ENCODE results near the gene KLKB1. TPM values are rescaled to one million over a fixed set of nuclear protein-coding genes. Genes with fewer than 3 reads are reported as not detected.

Gene KLKB1
- total RNA-seq, 1 experiment from 2014 or later, result 0.10 TPM

DNA sequence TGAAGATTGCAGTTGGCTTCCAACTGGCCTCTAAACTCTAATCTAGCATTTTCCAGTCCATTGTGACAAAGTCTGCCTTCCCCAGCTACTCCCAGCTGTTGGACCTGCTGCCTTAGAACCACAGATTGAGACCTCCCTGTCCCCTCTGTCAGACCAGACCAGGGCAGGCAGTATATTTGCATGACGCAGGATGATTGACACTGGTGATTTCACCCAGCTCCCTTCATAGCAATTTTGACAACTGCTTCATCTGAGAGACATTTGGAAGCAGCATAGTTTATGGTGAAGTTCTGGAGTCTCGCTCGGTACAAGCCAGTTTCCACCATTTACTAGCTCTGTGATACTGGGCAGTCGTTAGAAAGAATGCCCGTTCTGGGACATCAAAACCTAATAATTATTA is 33.5 kb upstream of the KLKB1 start:
- no peaks in the 10 kb centered on the region for H4K20me1 ChIP-seq (ENCODE audit: insufficient read depth)
- H3K4me1 ChIP-seq (ENCODE audit: control insufficient read depth in 1 of 2, insufficient read depth in 2 of 2, low read length in 2 of 2), result peaks cover 7 to 14% of the 10 kb centered on the region in 2 experiments; a peak in 3 of 4 replicates
- H3K9me3 ChIP-seq (ENCODE audit: control insufficient read depth in 1 of 2, insufficient read depth in 1 of 2, low read depth in 1 of 2, low read length in 2 of 2), result no peaks in the 10 kb centered on the region
- H3K9ac ChIP-seq (ENCODE audit: low read length), result no peak overlapping the region
- no peaks in the 10 kb centered on the region for H3K27me3 ChIP-seq (ENCODE audit: insufficient read depth, low read length)
- ChIA-PET CTCF (no interaction called here), RAD21 (ENCODE audit: low non-redundant PET in 1 of 2, low total read pairs in 2 of 2, uncharacterized antibody in 2 of 2, unreplicated experiment in 2 of 2) (no interaction called here), POLR2A (no interaction called here)
- intact Hi-C loops (cut with micrococcal nuclease), result no loop called here
- ATAC-seq (no peak), DNase-seq (ENCODE audit: low read depth, low spot score) (no peak)
- no peaks in the 10 kb centered on the region for H3K36me3 ChIP-seq (ENCODE audit: control insufficient read depth in 1 of 2, insufficient read depth in 2 of 2, low read length in 2 of 2)
- no peak overlapping the region for H3K27ac ChIP-seq (ENCODE audit: low read depth, low read length)
- BruUV-seq (replicated peaks), result no TSS peak
- H3K4me2 ChIP-seq (ENCODE audit: low read length), result no peak overlapping the region
- peaks cover 7% of the 10 kb centered on the region for H3K79me2 ChIP-seq (ENCODE audit: insufficient read depth, low read length)
- no peak overlapping the region for H2AFZ ChIP-seq (ENCODE audit: low read depth, low read length, poor library complexity, severe bottlenecking)
- TF ChIP-seq ZNF274 (IDR thresholded peaks at IDR 0.05; ENCODE audit: low read depth, low read length) (no peak), POLR2A (IDR thresholded peaks at IDR 0.05; ENCODE audit: borderline replicate concordance, extremely low read depth, insufficient read depth, insufficient read length) (no peak), FOSL1 (IDR thresholded peaks at IDR 0.05; ENCODE audit: low read depth) (no peak), ELF1 (IDR thresholded peaks at IDR 0.05; ENCODE audit: borderline replicate concordance, low read depth) (no peak), CEBPB (IDR thresholded peaks at IDR 0.05; ENCODE audit: low read depth) (no peak), ZFX (IDR thresholded peaks at IDR 0.05) (no peak), EZH2 (IDR thresholded peaks at IDR 0.05) (no peak), POLR2AphosphoS5 (IDR thresholded peaks at IDR 0.05; ENCODE audit: low read depth, low read length) (no peak), YY1 (IDR thresholded peaks at IDR 0.05; ENCODE audit: extremely low read depth, insufficient replicate concordance, low read depth, low read length) (no peak), SIN3A (IDR thresholded peaks at IDR 0.05; ENCODE audit: low read depth) (no peak), SRF (IDR thresholded peaks at IDR 0.05; ENCODE audit: low read depth) (no peak), RAD21 (IDR thresholded peaks at IDR 0.05; ENCODE audit: low read depth) (no peak), EZH2phosphoT487 (IDR thresholded peaks at IDR 0.05; ENCODE audit: borderline replicate concordance) (no peak), TCF7L2 (IDR thresholded peaks at IDR 0.05; ENCODE audit: borderline replicate concordance, extremely low read depth, insufficient read depth, insufficient read length) (no peak), SP1 (IDR thresholded peaks at IDR 0.05; ENCODE audit: low read depth) (no peak)
- TF ChIP-seq, protein P1, sequence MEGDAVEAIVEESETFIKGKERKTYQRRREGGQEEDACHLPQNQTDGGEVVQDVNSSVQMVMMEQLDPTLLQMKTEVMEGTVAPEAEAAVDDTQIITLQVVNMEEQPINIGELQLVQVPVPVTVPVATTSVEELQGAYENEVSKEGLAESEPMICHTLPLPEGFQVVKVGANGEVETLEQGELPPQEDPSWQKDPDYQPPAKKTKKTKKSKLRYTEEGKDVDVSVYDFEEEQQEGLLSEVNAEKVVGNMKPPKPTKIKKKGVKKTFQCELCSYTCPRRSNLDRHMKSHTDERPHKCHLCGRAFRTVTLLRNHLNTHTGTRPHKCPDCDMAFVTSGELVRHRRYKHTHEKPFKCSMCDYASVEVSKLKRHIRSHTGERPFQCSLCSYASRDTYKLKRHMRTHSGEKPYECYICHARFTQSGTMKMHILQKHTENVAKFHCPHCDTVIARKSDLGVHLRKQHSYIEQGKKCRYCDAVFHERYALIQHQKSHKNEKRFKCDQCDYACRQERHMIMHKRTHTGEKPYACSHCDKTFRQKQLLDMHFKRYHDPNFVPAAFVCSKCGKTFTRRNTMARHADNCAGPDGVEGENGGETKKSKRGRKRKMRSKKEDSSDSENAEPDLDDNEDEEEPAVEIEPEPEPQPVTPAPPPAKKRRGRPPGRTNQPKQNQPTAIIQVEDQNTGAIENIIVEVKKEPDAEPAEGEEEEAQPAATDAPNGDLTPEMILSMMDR (IDR thresholded peaks at IDR 0.05 in 2 of 3, conservative IDR thresholded peaks at IDR 0.05 in 1 of 3; ENCODE audit: borderline replicate concordance in 1 of 3, insufficient read depth in 1 of 3, low read depth in 2 of 3, low read length in 2 of 3), result no peak
- TF ChIP-seq, protein P2, sequence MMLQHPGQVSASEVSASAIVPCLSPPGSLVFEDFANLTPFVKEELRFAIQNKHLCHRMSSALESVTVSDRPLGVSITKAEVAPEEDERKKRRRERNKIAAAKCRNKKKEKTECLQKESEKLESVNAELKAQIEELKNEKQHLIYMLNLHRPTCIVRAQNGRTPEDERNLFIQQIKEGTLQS (IDR thresholded peaks at IDR 0.05), result no peak
- TF ChIP-seq, protein P3, sequence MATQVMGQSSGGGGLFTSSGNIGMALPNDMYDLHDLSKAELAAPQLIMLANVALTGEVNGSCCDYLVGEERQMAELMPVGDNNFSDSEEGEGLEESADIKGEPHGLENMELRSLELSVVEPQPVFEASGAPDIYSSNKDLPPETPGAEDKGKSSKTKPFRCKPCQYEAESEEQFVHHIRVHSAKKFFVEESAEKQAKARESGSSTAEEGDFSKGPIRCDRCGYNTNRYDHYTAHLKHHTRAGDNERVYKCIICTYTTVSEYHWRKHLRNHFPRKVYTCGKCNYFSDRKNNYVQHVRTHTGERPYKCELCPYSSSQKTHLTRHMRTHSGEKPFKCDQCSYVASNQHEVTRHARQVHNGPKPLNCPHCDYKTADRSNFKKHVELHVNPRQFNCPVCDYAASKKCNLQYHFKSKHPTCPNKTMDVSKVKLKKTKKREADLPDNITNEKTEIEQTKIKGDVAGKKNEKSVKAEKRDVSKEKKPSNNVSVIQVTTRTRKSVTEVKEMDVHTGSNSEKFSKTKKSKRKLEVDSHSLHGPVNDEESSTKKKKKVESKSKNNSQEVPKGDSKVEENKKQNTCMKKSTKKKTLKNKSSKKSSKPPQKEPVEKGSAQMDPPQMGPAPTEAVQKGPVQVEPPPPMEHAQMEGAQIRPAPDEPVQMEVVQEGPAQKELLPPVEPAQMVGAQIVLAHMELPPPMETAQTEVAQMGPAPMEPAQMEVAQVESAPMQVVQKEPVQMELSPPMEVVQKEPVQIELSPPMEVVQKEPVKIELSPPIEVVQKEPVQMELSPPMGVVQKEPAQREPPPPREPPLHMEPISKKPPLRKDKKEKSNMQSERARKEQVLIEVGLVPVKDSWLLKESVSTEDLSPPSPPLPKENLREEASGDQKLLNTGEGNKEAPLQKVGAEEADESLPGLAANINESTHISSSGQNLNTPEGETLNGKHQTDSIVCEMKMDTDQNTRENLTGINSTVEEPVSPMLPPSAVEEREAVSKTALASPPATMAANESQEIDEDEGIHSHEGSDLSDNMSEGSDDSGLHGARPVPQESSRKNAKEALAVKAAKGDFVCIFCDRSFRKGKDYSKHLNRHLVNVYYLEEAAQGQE (IDR thresholded peaks at IDR 0.05; ENCODE audit: low read depth), result no peak
- TF ChIP-seq, protein P4, sequence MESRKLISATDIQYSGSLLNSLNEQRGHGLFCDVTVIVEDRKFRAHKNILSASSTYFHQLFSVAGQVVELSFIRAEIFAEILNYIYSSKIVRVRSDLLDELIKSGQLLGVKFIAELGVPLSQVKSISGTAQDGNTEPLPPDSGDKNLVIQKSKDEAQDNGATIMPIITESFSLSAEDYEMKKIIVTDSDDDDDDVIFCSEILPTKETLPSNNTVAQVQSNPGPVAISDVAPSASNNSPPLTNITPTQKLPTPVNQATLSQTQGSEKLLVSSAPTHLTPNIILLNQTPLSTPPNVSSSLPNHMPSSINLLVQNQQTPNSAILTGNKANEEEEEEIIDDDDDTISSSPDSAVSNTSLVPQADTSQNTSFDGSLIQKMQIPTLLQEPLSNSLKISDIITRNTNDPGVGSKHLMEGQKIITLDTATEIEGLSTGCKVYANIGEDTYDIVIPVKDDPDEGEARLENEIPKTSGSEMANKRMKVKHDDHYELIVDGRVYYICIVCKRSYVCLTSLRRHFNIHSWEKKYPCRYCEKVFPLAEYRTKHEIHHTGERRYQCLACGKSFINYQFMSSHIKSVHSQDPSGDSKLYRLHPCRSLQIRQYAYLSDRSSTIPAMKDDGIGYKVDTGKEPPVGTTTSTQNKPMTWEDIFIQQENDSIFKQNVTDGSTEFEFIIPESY (IDR thresholded peaks at IDR 0.05; ENCODE audit: extremely low read depth, insufficient replicate concordance, low read length), result no peak
- TF ChIP-seq, protein P5, sequence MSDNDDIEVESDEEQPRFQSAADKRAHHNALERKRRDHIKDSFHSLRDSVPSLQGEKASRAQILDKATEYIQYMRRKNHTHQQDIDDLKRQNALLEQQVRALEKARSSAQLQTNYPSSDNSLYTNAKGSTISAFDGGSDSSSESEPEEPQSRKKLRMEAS (IDR thresholded peaks at IDR 0.05), result no peak
- H3K4me3 ChIP-seq (replicated peaks in 1 of 2; ENCODE audit: low read depth in 1 of 2, low read length in 2 of 2), result no peak overlapping the region
- H3K9me2 ChIP-seq (ENCODE audit: insufficient read depth), result no peaks in the 10 kb centered on the region

All from HCT116 (cell line).